CD4-positive, alpha-beta T cell treated with Interleukin-4 for 4 hours (primary cell): ENCODE measurements around the gene ZNF831.

ENCODE experiments used
- DNase-seq: peaks from one replicate; pipeline ENCODE4 v3.0.0-alpha.2; 2020

The ZNF831 gene

GRCh38 chr20:59182401-59183044, 18.9 kb downstream of the ZNF831 start:
- DNase-seq = no peak

- DNase-seq = no peak
These were observed 20.1 kb downstream of the ZNF831 start for GRCh38 chr20:59183751-59184150.

GRCh38 chr20:59184880-59185447, 21.3 kb downstream of the ZNF831 start:
- peak; percentile 28 for DNase-seq

GRCh38 chr20:59185809-59186208, 22.2 kb downstream of the ZNF831 start:
- no peak for DNase-seq

GRCh38 chr20:59190466-59190865, 26.8 kb downstream of the ZNF831 start:
- DNase-seq = no peak

GRCh38 chr20:59191036-59191755, 27.6 kb downstream of the ZNF831 start:
- no peak for DNase-seq

- no peak for DNase-seq
These were observed 28.3 kb downstream of the ZNF831 start for GRCh38 chr20:59191756-59192532.

- DNase-seq = no peak
These were observed 28.9 kb downstream of the ZNF831 start for GRCh38 chr20:59192533-59192896.

GRCh38 chr20:59193325-59193724, 29.7 kb downstream of the ZNF831 start:
- DNase-seq = no peak

- DNase-seq = no peak
These were observed 30.7 kb downstream of the ZNF831 start for GRCh38 chr20:59194023-59194935.

GRCh38 chr20:59195316-59195993, 31.8 kb downstream of the ZNF831 start:
- DNase-seq = no peak

- no peak for DNase-seq
These were observed 40.7 kb downstream of the ZNF831 start for GRCh38 chr20:59204165-59204894.

GRCh38 chr20:59205044-59205443, 41.4 kb downstream of the ZNF831 start:
- no peak for DNase-seq

- DNase-seq = no peak
These were observed 43.6 kb downstream of the ZNF831 start for GRCh38 chr20:59207235-59207634.

GRCh38 chr20:59207742-59208357, 44.2 kb downstream of the ZNF831 start:
- DNase-seq = peak; percentile 79

- no peak for DNase-seq
These were observed 46.6 kb downstream of the ZNF831 start for GRCh38 chr20:59210186-59210585.

- DNase-seq = no peak
These were observed 47.7 kb downstream of the ZNF831 start for GRCh38 chr20:59211208-59211765.

- no peak for DNase-seq
These were observed 50.5 kb downstream of the ZNF831 start for GRCh38 chr20:59214073-59214472.

- DNase-seq = no peak
These were observed 51.3 kb downstream of the ZNF831 start for GRCh38 chr20:59214606-59215547.
